DOHH2 (cell line): ENCODE results near the gene GRIN1.

Experiments
- H3F3A ChIP-seq: fragments of 200-600 bp; sonication (generic), shearing (Covaris generic); 2 replicates; pipeline ENCODE4 v1.6.0; 2016; ENCODE audit warnings: antibody characterized with exemption, mild to moderate bottlenecking; ENCODE audit not compliant: control insufficient read depth, insufficient read depth
- H3K27ac ChIP-seq: fragments of 200-600 bp; sonication (generic); 2 replicates; pipeline ENCODE4 v1.5.1; 2014; ENCODE audit warnings: low read depth, mild to moderate bottlenecking, low read length, moderate library complexity
- H3K27me3 ChIP-seq: fragments of 200-600 bp; sonication (generic); 2 replicates; pipeline ENCODE4 v1.6.1; 2014; ENCODE audit warnings: mild to moderate bottlenecking, low read length, mixed read lengths; ENCODE audit not compliant: control insufficient read depth
- H3K36me3 ChIP-seq: fragments of 200-600 bp; sonication (generic); 2 replicates; pipeline ENCODE4 v1.6.1; 2014; ENCODE audit warnings: mild to moderate bottlenecking, low read length, moderate library complexity, mixed read lengths; ENCODE audit not compliant: control insufficient read depth
- H3K4me1 ChIP-seq: fragments of 200-600 bp; sonication (generic); 2 replicates; pipeline ENCODE4 v1.6.1; 2014; ENCODE audit warnings: mild to moderate bottlenecking, low read length, mixed read lengths; ENCODE audit not compliant: control insufficient read depth
- H3K4me2 ChIP-seq: fragments of 200-600 bp; sonication (generic); 2 replicates; pipeline ENCODE4 v1.6.0; 2014; ENCODE audit warnings: mild to moderate bottlenecking, low read length, moderate library complexity
- H3K4me3 ChIP-seq: fragments of 200-600 bp; sonication (generic); 2 replicates; pipeline ENCODE4 v1.5.1; 2014; ENCODE audit warnings: mild to moderate bottlenecking, low read length, mixed read lengths
- H3K79me2 ChIP-seq: fragments of 200-600 bp; sonication (generic); 2 replicates; pipeline ENCODE4 v1.6.1; 2014; ENCODE audit warnings: mild to moderate bottlenecking, low read length, mixed read lengths; ENCODE audit not compliant: control insufficient read depth
- H3K9me2 ChIP-seq: fragments of 200-600 bp; sonication (generic); replicated peaks from 2 replicates; pipeline ENCODE4 v1.6.1; 2014; ENCODE audit warnings: mild to moderate bottlenecking, low read length, mixed read lengths; ENCODE audit not compliant: control insufficient read depth
- H3K9me3 ChIP-seq: fragments of 200-600 bp; sonication (generic); 2 replicates; pipeline ENCODE4 v1.6.1; 2014; ENCODE audit warnings: antibody characterized with exemption, low read length, mixed read lengths; ENCODE audit not compliant: control insufficient read depth, insufficient read depth
- H4K20me1 ChIP-seq: fragments of 200-600 bp; sonication (generic); 2 replicates; pipeline ENCODE4 v1.6.0; 2014; ENCODE audit warnings: low read depth, mild to moderate bottlenecking, antibody characterized with exemption, low read length, moderate library complexity; ENCODE audit not compliant: control insufficient read depth, insufficient read depth
- EZH2phosphoT487 ChIP-seq: fragments of 200-600 bp; sonication (generic); IDR thresholded peaks from 2 replicates; pipeline ENCODE4 v1.6.1; 2017; ENCODE audit warnings: borderline replicate concordance, mild to moderate bottlenecking, antibody characterized with exemption, low read length, moderate library complexity, mixed read lengths
- TF ChIP-seq, protein P1 (sequence below): fragments of 200-600 bp; sonication (generic); IDR thresholded peaks from one replicate; pipeline ENCODE4 v1.5.1; 2014; ENCODE audit warnings: antibody characterized with exemption, mild to moderate bottlenecking, low read depth, low read length; ENCODE audit not compliant: poor library complexity, severe bottlenecking

Gene GRIN1

DNA sequence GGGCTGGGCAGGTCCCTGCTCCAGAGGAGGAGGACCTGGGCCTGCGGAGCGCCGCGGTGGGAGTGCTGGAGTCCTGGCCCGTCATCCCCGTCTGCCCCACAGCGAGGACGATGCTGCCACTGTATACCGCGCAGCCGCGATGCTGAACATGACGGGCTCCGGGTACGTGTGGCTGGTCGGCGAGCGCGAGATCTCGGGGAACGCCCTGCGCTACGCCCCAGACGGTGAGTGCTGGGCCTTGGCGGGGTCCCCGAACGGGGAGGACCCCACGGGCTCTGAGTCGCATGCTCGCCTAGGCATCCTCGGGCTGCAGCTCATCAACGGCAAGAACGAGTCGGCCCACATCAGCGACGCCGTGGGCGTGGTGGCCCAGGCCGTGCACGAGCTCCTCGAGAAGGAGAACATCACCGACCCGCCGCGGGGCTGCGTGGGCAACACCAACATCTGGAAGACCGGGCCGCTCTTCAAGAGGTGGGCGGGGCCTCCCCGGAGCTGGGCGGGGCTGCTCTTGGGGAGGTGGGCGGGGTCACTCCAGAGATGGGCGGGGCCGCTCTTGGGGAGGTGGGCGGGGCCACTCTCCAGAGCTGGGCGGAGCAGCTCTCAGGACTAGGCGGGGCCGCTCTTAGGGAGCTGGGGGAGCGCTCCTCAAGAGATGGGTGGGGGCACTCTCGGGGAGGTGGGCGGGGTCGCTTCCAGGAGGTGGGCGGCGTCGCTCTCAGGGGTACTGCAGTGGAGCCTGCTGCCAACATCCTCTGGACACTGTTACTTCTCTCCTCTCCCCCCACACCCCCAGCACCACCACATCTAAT is 17.8 kb downstream of the GRIN1 start:
- Histone ChIP-seq H3K9me3 (0 out of 2 replicates have a peak, but pooled peaks cover 5% of the 10 kb centered on the region), H3K4me3 (peak overlapping the region; percentile 5), H3K9me2 (no peaks in the 10 kb centered on the region), H3K79me2 (no peaks in the 10 kb centered on the region), H4K20me1 (no peaks in the 10 kb centered on the region; the same call in 1 of the 2 replicates), H3F3A (no peaks in the 10 kb centered on the region), H3K4me2 (peak overlapping the region; percentile 35), H3K4me1 (peaks cover 37% of the 10 kb centered on the region), H3K36me3 (no peaks in the 10 kb centered on the region), H3K27me3 (peaks cover 19% of the 10 kb centered on the region), H3K27ac (no peak overlapping the region)
- TF ChIP-seq EZH2phosphoT487, result no peak
- TF ChIP-seq, protein P1, sequence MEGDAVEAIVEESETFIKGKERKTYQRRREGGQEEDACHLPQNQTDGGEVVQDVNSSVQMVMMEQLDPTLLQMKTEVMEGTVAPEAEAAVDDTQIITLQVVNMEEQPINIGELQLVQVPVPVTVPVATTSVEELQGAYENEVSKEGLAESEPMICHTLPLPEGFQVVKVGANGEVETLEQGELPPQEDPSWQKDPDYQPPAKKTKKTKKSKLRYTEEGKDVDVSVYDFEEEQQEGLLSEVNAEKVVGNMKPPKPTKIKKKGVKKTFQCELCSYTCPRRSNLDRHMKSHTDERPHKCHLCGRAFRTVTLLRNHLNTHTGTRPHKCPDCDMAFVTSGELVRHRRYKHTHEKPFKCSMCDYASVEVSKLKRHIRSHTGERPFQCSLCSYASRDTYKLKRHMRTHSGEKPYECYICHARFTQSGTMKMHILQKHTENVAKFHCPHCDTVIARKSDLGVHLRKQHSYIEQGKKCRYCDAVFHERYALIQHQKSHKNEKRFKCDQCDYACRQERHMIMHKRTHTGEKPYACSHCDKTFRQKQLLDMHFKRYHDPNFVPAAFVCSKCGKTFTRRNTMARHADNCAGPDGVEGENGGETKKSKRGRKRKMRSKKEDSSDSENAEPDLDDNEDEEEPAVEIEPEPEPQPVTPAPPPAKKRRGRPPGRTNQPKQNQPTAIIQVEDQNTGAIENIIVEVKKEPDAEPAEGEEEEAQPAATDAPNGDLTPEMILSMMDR, result no peak

DNA sequence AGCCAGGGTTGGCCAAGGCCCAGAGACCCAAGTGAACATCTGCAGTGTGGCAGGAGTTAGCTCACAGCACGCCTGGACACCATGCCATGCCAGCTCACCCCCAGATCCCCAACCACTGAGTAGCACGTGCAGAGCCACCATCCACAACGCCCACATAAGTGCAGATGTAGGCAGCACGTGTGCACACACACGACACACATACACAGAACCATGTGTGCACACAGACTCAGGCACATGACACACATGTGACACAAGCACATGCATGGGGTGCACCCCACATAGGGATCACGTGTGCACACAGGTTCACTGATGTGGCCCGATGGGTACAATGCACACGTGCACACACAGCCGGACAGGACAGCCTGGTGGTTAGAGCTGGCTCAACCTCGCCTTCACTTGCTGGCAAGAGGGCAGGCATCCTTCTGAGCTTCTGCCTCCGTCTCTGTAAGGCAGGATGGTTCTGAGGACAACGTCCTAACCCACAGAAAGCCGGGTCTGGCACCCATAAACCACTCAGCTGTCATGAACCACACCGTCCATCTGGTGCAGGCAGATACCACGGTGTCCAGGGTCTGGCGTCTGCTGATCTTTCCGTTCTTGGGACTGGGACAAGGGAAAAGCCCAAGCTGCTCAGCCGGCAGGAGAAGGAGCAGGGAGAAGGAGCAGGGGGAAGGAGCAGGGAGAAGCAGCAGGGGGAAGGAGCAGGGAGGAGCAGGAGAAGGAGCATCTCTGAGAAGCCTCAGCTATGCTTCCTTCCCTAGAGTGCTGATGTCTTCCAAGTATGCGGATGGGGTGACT is 18.9 kb downstream of the GRIN1 start:
- Histone ChIP-seq H3K79me2 (no peaks in the 10 kb centered on the region), H4K20me1 (no peaks in the 10 kb centered on the region; the same call in 1 of the 2 replicates), H3K4me3 (no peak overlapping the region; the same call in 1 of the 2 replicates), H3K4me2 (peak overlapping the region; percentile 51), H3K27ac (no peak overlapping the region), H3K9me3 (0 out of 2 replicates have a peak, but pooled peaks cover 4% of the 10 kb centered on the region), H3K4me1 (peaks cover 37% of the 10 kb centered on the region), H3F3A (no peaks in the 10 kb centered on the region), H3K9me2 (no peaks in the 10 kb centered on the region), H3K27me3 (peaks cover 24% of the 10 kb centered on the region), H3K36me3 (no peaks in the 10 kb centered on the region)
- TF ChIP-seq EZH2phosphoT487, result no peak
- TF ChIP-seq, protein P1, result no peak

DNA sequence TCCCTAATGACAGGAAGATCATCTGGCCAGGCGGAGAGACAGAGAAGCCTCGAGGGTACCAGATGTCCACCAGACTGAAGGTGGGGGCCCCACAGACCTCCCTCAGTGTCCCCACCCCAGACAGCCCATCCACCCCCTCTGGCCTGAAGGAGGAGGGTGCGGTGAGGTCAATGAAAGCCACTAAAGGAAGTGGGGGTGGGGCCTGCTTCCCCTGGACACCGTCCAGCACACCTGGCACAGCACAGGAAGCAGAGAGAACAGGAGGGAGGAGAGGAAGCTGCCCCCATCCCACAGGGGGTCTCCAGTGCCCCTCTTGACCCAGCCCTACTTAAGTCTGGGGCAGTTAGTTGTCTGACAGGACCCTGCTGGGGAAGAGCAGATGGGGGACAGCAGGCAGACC is 19.7 kb downstream of the GRIN1 start:
- Histone ChIP-seq H3K9me3 (no peaks in the 10 kb centered on the region), H3K9me2 (no peaks in the 10 kb centered on the region), H3K27ac (no peak overlapping the region), H3K4me3 (peak overlapping the region; percentile 24; the same call in 1 of the 2 replicates), H4K20me1 (no peaks in the 10 kb centered on the region; the same call in 1 of the 2 replicates), H3K36me3 (no peaks in the 10 kb centered on the region), H3F3A (no peaks in the 10 kb centered on the region), H3K79me2 (no peaks in the 10 kb centered on the region), H3K4me2 (peak overlapping the region; percentile 51), H3K4me1 (peaks cover 37% of the 10 kb centered on the region), H3K27me3 (peaks cover 24% of the 10 kb centered on the region)
- no peak for TF ChIP-seq EZH2phosphoT487
- TF ChIP-seq, protein P1, result no peak
